ENCODE measurements around the gene SMIM32.

Gene SMIM32

DNA sequence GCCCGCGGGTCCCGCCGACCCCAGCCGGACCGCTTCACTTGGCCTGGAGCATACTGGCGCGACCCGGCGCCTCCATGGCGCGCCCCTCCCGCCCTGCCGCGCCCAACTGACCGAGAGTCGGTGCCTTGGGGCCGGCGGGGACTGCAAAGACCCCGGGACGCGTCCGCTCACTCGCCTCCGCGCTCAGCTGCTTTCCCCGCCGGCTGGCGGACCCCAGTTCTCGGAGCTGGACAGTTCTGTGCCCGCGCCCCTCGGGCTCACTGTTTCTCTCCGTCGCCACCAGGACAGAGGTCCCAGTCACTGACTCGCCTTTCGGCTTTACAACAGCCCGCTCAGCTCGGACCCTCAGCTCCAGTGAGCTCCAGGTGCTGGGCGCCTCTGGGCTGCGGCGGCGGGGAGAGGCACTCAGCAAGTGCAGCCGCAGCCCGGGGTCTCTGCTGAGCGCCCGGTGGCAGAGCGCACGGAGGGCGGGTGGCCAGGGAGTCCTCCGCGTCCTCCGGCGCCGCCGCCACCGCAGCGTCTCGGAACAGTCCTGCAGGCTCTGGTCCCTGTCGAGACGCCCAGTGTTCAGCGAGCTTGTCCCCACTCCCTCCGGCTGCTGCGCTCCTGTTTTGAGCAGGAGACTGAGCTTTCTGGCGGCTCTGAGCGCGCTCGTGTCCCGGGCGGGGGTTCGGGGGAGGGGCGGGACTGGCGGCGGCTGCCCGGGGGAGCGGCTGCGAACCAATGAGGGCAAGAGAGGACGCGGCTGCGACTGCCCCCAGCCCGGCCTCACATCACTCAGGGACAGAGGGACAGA, at the start of gene SMIM32:
SMIM32 (minus strand) TSS at position 637 of the 796 bp plus-strand sequence. CDS start 638 bp downstream, outside the sequence.
- POLR2A ChIA-PET = no interaction called here

DNA sequence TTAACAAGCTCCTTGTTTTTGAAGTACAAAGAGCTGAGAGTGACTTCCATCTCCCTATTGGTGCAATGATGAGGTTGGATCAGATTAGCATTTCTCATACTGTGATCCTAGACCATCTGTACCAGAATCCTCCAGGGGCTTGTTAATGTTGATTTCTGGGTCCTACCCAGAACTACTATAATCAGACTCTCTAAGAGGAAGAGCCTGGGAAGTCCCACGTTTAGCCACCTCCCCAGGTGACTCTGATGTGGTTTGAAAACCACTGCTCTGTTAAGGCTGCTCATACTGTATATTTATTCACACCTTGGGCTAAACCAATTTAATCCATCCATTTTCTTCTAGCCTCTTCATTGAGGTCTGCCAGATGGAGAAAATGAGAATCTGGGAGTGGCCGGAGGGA, 49.6 kb upstream of the SMIM32 start:
- DNase-seq (ENCODE audit: extremely low spot score) = no peak
- TF ChIP-seq, protein P1, sequence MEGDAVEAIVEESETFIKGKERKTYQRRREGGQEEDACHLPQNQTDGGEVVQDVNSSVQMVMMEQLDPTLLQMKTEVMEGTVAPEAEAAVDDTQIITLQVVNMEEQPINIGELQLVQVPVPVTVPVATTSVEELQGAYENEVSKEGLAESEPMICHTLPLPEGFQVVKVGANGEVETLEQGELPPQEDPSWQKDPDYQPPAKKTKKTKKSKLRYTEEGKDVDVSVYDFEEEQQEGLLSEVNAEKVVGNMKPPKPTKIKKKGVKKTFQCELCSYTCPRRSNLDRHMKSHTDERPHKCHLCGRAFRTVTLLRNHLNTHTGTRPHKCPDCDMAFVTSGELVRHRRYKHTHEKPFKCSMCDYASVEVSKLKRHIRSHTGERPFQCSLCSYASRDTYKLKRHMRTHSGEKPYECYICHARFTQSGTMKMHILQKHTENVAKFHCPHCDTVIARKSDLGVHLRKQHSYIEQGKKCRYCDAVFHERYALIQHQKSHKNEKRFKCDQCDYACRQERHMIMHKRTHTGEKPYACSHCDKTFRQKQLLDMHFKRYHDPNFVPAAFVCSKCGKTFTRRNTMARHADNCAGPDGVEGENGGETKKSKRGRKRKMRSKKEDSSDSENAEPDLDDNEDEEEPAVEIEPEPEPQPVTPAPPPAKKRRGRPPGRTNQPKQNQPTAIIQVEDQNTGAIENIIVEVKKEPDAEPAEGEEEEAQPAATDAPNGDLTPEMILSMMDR (IDR thresholded peaks at IDR 0.05; ENCODE audit: control extremely low read depth, extremely low read depth, low read depth, missing control alignments) = no peak
- ChIA-PET POLR2A (no interaction called here), CTCF (interaction anchor here (0.9 to 1.8 kb wide), 4 partner anchors 10 to 527 kb away, joined by 3 to 4 read pairs (median 3); no protein-coding TSS in a partner anchor)

More for the DNA sequence above, at the start of gene SMIM32:
- CTCF ChIA-PET = interaction anchor here (1.5 kb wide), 1 partner anchor 19 kb away, joined by 4 read pairs; no protein-coding TSS in a partner anchor
- DNase-seq (ENCODE audit: extremely low spot score) = peak; percentile 7
- TF ChIP-seq, protein P1 (IDR thresholded peaks at IDR 0.05; ENCODE audit: control extremely low read depth, extremely low read depth, low read depth, missing control alignments) = no peak

DNA sequence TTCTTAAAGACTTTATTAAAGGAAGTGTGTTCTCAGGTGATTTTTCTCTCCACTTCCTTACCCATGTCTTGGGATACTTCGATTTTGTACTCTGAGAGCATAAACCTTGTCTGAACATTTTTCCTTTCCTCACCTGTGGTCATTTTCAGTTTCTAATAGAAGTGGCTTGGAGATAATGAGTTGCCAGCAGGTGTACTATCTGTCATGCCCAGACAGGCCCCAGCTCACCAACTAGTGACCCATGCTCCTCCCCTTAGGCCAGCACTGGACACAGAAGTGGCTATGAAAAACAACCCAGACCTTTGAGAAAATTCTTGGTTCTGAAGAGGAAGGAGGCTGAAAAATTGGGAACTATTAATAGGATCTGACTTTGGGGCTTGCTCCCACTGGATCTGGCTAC, 49.2 kb upstream of the SMIM32 start:
- POLR2A ChIA-PET = no interaction called here
- DNase-seq (ENCODE audit: extremely low spot score) = no peak
- TF ChIP-seq, protein P1 (IDR thresholded peaks at IDR 0.05; ENCODE audit: control extremely low read depth, extremely low read depth, low read depth, missing control alignments) = no peak
- CTCF ChIA-PET = interaction anchor here (0.9 to 1.8 kb wide), 3 partner anchors 10 to 182 kb away, joined by 3 to 4 read pairs (median 3); no protein-coding TSS in a partner anchor

DNA sequence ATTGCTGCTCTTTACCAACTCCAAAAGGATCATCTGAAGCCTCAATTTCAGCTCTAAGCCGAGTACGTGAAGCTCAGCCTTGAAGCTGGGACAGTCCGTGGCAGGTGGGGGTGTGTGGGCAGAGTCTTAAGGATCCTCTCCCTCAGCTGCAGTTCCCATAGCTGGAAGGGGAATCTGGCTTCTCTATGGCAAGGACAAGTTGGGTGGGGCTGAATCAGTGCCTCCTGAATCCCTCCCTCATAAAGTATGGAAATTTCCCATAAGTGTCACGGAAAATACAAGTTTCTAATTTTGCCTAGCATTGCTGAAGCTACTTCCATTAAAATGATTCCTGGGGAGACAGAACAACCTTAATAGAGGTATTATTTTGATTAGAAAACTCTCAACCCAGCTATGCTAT, 47.9 kb upstream of the SMIM32 start:
- CTCF ChIA-PET = interaction anchor here (0.9 to 4.2 kb wide), 4 partner anchors 7 to 185 kb away, joined by 3 to 20 read pairs (median 3); no protein-coding TSS in a partner anchor
- DNase-seq (ENCODE audit: extremely low spot score) = no peak
- TF ChIP-seq, protein P1 (IDR thresholded peaks at IDR 0.05; ENCODE audit: control extremely low read depth, extremely low read depth, low read depth, missing control alignments) = no peak
- POLR2A ChIA-PET = no interaction called here

DNA sequence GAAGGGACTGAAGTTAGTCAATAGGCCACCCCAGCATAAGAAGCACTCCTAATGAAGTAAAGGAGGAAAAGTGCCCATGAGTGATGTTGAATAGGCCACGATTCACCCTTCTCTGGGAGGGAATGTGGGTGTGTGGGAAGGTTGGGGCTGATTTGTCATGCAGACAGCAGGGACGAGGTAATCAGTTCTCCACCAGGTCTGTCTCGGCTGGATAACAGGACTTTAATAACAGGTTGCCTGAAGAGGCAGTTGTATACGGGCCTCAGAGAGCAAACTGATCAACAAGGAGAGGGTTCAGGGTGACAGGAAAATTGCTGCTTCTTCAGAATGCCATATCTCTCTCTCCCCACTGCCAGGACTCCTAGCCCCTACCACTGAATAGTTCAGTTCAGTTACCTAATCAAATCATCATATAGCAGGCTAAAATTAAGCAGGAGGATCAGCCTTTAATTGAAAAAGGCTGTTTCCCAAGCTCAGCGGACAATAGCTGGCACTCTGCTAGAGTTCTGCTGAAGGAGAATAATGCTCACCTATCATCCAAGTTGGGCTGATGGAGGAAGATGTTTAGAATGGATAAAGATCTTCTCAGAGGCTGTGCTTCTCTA, 43.6 kb upstream of the SMIM32 start:
- no peak for DNase-seq (ENCODE audit: extremely low spot score)
- ChIA-PET CTCF (interaction anchor here (1.2 to 1.3 kb wide), 2 partner anchors 18 to 25 kb away, joined by 3 to 4 read pairs; no protein-coding TSS in a partner anchor), POLR2A (no interaction called here)
- TF ChIP-seq, protein P1 (IDR thresholded peaks at IDR 0.05; ENCODE audit: control extremely low read depth, extremely low read depth, low read depth, missing control alignments) = no peak

DNA sequence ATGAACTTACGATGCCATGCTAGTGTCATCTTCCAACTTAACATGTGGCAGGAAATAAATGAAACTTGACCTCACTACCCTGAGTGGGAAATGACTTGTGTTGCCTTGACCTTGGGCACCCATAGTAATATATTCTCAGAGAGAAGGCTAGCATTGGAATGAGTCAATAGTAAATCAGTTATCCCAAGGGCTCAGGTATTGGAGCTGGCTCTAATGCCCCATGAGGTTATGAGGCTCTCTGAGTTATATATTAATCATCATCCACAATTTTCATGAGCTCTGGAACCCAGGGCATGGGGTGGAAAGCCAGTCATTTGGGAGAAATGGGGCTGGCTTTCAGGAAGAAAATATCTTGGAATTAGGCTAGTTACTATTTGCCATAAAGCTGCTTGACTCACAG, 42.4 kb upstream of the SMIM32 start:
- no peak for DNase-seq (ENCODE audit: extremely low spot score)
- CTCF ChIA-PET = interaction anchor here (1.3 to 2.0 kb wide), 3 partner anchors 10 to 24 kb away, joined by 3 to 8 read pairs (median 4); no protein-coding TSS in a partner anchor
- POLR2A ChIA-PET = no interaction called here
- TF ChIP-seq, protein P1 (IDR thresholded peaks at IDR 0.05; ENCODE audit: control extremely low read depth, extremely low read depth, low read depth, missing control alignments) = no peak
